GM19395 (cell line): Measurements from ENCODE around the gene APOD.

Source experiments
- ATAC-seq: cut with Tn5 transposase; IDR thresholded peaks from one replicate; pipeline ENCODE4 v1.9.1; 2021; ENCODE audit warnings: mild to moderate bottlenecking, moderate library complexity; ENCODE audit not compliant: unreplicated experiment

The APOD gene

DNA sequence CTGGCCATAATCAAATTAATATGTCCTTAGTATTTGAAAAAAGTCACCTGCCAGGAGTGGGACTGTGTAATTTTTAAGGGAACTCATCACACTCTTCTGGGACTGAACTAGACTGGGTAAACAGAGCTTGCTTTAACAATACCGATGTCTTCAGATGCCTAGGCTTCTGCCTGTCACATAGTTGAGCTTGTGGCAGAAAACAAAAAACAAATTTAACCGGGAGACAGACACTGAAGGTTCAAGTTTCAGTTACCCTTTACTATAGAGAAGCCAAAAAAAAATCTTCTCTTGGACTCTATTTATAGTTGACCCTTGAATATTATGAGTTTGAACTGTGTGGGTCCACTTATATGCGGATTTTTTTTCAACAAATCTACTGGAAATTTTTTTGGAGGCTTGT, 51.4 kb downstream of the APOD start:
- ATAC-seq = no peak

DNA sequence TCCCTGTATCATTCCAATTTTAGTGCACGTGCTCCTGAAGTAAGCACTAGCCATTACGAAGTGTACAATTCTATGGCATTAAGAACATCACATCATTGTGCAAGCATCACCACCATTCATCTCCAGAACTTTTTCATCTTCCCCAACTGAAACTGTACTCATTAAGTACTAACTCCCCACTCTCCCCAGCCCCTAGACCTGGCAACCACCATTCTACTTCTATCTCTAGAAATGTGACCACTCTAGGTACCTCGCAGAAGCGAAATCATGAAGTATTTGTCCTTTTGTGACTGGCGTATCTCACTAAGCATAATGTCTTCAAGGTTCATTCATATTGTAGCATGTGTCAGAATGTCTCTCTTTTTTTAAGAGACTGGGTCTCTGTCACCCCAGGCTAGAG, 52.1 kb downstream of the APOD start:
- ATAC-seq = no peak

DNA sequence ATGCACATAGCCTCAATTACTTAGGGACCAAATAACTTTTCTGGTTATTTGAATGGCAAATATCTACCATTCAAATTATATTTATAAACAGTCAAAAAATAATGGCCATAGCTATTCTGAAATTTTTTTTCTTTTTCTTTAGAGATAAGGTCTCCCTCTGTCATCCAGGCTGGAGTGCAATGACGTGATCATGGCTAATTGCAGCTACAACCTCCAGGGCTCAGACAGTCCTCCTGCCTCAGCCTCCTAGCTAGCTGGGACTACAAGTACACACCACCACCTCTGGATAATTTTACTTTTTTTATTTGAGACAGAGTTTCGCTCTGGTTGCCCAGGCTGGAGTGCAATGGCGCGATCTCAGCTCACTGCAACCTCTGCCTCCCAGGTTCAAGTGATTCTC, 57.2 kb downstream of the APOD start:
- ATAC-seq = no peak

DNA sequence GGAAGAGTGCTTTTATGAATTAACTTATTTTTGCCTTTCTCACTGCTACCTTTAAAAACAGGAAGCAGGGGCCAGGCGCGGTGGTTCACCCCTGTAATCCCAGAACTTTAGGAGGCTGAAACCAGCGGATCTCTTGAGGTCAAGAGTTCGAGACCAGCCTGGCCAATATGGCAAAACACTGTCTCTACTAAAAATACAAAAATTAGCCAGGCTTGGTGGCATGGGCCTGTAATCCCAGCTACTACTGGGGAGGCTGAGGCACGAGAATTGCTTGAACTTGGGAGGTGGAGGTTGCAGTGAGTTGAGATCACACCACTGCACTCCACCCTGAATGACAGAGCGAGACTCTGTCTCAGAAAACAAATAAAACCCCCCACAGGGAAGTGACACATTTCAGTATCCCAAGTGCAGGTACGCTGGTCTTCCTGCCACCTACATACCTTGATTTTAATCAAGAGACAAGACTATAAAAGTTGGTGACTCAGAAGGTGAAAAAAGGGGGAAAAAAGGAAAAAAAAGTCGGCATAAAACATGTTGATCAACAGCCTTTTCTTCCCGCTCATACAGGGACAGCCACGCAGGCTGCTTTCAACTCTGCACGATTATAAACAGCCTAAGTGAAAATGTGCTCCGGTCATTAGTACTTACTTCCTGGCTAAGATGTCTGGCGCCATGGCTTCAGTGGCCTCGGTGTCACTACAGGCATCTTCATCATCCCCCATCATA, 59.4 kb downstream of the APOD start:
- no peak for ATAC-seq

- ATAC-seq = no peak
Measured at GRCh38 chr3:195522254-195523023, 61.3 kb downstream of the APOD start.
